Fibroblast of upper back skin (primary cell): Measurements from ENCODE around the gene TNIK.
A peak's percentile ranks its signal among the peaks of the same experiment; 100 is the strongest.

Experiments
- DNase-seq: peaks from one replicate; pipeline ENCODE4 v3.0.0-alpha.2; 2013

The TNIK gene

DNA sequence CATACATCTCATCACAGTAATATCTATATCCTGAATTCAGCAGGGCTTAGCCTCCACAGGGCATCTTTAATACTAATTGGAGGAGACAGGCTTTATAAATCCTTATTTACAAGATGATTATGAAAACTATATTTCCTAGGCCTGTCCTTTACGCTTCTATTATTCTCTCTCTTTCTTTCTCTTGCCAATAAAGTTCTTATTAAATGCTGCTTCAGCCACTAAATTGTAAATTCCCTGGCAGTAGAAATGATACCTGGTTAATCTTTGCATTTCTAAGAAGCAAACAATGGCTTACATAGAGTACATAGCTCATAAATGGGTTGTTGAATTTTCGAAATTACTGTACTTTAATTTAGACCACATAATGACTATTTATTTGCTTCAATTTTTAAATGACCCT, 43.5 kb downstream of the TNIK start:
- no peak for DNase-seq

DNA sequence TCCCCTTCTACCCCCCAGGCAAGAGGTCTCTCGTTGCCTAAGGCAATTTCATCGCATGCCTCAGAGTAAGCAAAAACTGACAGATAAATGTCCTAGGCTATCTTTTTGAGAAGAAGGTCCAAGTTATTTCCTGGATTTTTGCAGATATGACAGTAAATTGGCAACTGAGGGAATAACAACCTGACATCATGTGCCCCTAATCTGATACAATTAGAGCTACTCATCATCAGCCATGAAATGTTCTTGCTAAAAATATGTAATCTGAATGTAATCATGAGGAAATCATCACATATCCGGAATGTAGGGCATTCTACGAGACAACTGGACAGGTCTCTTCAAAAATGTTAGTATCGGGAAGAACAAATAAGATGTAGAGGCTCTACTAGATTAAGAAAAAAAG, 44.1 kb downstream of the TNIK start:
- DNase-seq = peak; percentile 35

GRCh38 chr3:171415070-171415469, 45.1 kb downstream of the TNIK start:
- DNase-seq = peak; percentile 76

DNA sequence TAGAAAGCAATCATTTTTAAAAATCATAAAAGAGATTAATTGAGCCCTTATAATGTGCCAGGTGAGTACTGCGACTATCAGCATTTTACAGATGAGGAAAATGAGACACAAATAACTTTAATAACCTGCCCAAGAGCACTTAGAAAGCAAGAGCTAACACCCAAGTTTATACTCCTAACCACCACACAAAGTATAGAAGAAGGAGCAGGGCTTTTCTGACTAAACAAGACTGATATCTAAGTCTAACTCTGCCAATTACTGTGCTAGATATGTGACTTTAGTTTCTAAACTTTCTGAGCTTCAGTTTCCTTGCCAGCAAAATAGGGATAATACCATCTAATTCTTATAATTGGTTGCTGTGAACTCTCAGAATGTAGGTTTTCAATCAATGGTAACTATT, 47.7 kb downstream of the TNIK start:
- DNase-seq = no peak

DNA sequence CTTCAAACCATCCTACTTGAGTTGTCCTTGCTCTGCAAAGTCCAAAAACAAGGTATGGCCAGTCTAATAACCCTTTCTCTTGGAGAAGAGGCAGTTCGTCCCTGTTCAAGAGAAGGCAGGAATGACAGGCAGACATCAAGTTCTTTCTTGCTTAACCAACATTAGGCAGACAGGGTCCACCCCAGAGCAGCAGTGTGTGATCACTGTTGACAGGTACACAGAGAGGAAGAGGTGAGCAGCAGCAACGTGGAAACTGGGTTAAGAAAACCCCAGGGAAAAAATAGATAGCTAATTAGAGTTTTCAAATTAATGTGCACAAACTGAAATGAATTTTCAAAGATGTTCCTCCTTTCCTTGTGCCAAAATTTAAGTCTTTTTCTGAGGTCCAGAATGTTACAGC, 48.2 kb downstream of the TNIK start:
- no peak for DNase-seq

GRCh38 chr3:171410186-171410585, 50.0 kb downstream of the TNIK start:
- no peak for DNase-seq

GRCh38 chr3:171407759-171408158, 52.4 kb downstream of the TNIK start:
- DNase-seq = peak; percentile 83

DNA sequence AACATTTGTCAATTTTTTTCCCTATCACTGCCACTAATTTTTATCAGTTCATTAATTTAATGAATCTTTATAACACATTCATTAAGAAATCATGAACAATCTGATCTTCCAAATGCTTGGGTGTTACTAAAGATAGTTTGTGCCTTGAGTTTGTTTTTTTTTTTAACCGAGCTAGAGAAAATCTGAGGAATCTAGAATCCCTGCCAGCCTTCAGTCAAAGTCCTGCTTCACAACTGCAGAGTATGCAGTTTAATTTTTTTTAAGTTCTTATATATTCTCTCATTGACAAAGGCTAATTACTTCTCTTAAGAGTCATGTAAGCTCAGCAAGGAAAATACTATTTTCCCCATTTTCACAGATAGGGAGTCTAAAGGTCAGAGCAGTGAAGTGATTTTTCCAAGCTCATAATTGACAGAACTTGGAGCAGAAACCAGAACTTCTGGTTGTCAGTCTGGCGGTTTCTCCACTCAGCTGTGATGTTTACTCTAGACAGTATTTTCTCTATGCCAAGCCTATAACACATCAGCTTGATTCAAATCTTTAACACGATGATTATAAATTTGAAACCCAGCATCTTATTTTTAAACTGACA, 55.7 kb downstream of the TNIK start:
- no peak for DNase-seq

GRCh38 chr3:171402281-171402680, 57.9 kb downstream of the TNIK start:
- no peak for DNase-seq

- DNase-seq = no peak
These were observed 58.8 kb downstream of the TNIK start for GRCh38 chr3:171401432-171401831.

DNA sequence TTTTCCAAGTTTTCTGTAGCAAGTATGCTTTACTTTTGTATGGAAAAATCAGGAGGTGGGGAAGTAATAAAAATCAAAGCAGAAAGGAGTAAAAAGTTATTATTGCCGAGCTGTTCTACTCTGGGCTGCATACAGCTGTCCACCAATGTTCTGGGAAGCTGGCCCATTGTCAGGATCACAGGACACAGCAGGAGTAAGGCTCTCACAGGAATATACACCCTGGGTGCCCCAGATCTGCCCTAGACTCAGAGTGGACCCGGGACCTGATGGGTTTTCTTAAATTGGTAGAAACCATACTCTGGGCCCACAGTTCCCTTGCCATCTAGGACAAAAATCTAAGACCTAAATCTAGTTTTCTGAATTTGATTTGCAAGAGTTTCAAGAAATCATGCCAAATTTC, 60.4 kb downstream of the TNIK start:
- DNase-seq = no peak

GRCh38 chr3:171398343-171398742, 61.9 kb downstream of the TNIK start:
- no peak for DNase-seq

- DNase-seq = no peak
These were observed 63.1 kb downstream of the TNIK start for GRCh38 chr3:171397089-171397488.

DNA sequence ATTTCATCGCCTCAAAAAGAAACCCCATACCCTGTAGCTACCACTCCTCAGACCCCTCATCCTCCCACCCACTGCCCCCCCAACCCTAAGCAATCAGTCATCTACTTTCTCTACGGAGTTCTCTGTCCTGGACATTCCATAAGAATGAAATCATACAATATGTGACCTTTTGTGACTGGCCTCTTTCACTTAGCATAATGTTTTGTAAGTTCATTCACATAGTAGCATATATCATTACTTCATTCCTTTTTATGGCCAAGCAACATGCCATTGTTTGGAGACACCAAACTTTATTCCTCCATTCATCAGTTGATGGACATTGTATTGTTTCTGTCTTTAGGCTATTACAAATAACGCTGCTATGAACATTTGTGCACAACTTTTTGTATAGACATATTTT, 64.2 kb downstream of the TNIK start:
- peak; percentile 55 for DNase-seq

DNA sequence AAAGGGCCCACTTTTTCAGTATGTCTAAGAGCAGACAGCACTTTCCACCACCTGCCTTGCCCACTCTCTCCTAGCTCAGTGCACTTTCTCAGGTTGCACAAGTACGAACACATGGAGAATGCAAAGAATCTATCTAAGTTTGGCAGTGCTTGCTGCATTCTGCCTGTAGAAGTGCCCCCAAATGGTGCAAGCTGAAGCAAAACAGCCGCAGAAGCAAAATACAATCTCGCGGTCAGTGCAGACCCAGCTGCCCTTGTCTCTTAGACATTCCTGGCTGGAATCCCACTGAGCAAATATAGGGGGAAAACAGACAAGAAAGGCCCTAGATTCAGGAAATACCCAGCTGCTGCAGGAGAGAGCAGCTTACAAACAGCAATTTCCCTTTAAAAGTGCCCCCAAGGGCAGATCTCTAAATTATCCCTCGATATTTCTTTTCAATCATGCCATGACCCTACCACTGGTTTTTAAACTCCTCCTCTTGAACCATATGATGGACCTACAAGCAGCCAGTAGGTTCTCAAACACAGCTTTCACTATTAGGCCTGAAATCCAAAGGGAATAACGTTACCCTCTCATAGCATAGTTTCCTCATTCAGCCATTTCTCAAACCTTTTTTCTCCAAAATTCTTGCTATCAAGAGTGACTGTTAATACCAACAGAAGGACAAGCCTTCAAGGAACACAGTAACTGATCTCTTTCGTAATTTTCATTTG, 67.0 kb downstream of the TNIK start:
- DNase-seq = peak; percentile 72

DNA sequence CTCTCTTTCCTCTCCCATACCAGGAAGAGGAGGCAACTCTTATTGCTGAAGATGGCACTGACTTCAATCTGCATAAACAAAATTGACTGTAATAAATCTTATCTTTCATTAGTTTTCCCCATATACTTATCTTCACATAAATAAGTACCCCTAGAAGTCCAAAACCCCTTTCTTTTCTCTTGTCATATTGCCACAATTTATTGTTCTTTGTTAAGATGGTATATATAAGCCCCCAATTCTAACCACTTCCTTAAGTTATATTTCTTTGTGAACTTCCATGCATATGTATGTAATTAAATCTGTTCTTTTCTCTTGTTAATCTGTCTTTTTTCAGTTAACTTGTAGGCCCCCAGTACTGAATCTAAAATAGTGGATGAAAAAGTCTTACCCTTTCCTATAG, 68.8 kb downstream of the TNIK start:
- no peak for DNase-seq

- no peak for DNase-seq
These were observed 69.9 kb downstream of the TNIK start for GRCh38 chr3:171390051-171390941.

- no peak for DNase-seq
These were observed 70.7 kb downstream of the TNIK start for GRCh38 chr3:171389491-171389890.

DNA sequence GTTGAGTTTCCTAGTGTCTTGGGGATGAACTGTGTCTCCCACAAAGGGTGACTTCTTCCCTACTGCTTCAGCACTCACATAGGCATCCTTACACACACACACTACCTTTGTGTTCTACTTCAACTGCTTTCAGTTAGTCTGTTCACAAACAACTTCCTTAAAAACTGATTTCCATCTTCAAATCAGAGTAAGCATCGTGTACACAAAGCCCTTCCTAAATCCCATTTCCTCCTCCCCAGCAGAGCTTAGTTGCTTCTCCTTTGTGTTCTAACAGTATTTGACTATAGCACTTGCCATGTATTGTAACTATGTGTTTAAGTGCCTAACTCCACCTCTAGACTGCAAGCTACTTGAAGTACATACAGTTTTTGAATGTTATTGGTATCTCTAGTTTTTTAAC, 71.7 kb downstream of the TNIK start:
- DNase-seq = no peak

GRCh38 chr3:171387062-171387461, 73.1 kb downstream of the TNIK start:
- DNase-seq = no peak

GRCh38 chr3:171385086-171385485, 75.1 kb downstream of the TNIK start:
- DNase-seq = no peak

- DNase-seq = peak; percentile 46
These were observed 75.9 kb downstream of the TNIK start for GRCh38 chr3:171384101-171384891.
